ENCODE data around the gene DFFA. TPM values are rescaled to one million over a fixed set of nuclear protein-coding genes. Genes with fewer than 3 reads are reported as not detected.

Gene DFFA
- total RNA-seq, 1 donor from 2014 or later: 28.6 TPM

DNA sequence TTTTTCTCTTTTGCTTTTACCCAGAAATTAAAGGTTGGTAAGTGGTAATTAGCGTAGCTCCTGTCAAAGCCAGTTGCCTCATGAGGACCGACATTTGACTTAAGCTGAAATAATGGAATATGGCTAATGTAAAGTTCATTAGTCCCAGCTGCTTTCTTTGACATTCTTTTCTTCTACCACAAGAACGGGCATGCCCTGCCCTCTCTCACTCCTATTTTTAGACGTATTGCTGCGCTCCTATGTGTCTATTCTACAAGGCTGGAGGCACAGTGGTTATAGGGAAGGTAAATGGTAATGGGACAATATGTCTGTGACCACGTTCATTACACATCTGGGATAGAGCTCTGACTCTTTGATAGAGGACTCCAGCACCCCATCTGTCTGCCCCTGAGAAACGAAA is 15.7 kb downstream of the DFFA start:
- TF ChIP-seq, protein P1, sequence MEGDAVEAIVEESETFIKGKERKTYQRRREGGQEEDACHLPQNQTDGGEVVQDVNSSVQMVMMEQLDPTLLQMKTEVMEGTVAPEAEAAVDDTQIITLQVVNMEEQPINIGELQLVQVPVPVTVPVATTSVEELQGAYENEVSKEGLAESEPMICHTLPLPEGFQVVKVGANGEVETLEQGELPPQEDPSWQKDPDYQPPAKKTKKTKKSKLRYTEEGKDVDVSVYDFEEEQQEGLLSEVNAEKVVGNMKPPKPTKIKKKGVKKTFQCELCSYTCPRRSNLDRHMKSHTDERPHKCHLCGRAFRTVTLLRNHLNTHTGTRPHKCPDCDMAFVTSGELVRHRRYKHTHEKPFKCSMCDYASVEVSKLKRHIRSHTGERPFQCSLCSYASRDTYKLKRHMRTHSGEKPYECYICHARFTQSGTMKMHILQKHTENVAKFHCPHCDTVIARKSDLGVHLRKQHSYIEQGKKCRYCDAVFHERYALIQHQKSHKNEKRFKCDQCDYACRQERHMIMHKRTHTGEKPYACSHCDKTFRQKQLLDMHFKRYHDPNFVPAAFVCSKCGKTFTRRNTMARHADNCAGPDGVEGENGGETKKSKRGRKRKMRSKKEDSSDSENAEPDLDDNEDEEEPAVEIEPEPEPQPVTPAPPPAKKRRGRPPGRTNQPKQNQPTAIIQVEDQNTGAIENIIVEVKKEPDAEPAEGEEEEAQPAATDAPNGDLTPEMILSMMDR (IDR thresholded peaks at IDR 0.05; ENCODE audit: borderline replicate concordance): no peak
- Histone ChIP-seq H3K9me3 (replicated peaks) (no peaks in the 10 kb centered on the region), H3K27ac (replicated peaks) (no peak overlapping the region), H3K36me3 (peaks cover 13% of the 10 kb centered on the region), H3K4me1 (peaks cover 18% of the 10 kb centered on the region), H3K27me3 (ENCODE audit: low read depth) (no peaks in the 10 kb centered on the region), H3K4me3 (no peak overlapping the region)
- DNase-seq: no peak
- intact Hi-C loops (cut with micrococcal nuclease): no loop called here

DNA sequence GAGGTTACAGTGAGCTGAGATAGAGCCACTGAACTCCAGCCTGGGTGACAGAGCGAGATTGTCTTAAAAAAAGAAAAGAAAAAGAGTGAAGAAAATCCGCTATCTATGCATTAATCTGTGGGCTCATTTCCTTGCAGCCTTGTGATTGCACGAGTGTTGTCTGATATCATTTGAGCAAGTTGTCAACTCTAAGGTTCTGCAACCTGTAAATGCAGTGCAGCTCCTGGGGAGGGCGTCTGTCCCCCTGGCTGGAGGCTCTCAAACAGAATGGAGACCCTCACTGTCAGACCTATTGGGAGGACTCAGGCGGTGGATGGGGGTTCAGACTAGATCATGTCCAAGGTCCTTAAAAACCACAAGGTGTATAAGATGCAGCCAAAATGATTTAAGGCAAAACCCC is 16.3 kb downstream of the DFFA start:
- Histone ChIP-seq H3K27ac (replicated peaks) (no peak overlapping the region), H3K4me1 (peaks cover 19% of the 10 kb centered on the region), H3K27me3 (ENCODE audit: low read depth) (no peaks in the 10 kb centered on the region), H3K9me3 (replicated peaks) (no peaks in the 10 kb centered on the region), H3K4me3 (no peak overlapping the region), H3K36me3 (peaks cover 7% of the 10 kb centered on the region)
- TF ChIP-seq, protein P1 (IDR thresholded peaks at IDR 0.05; ENCODE audit: borderline replicate concordance): no peak
- intact Hi-C loops (cut with micrococcal nuclease): no loop called here
- DNase-seq: no peak

DNA sequence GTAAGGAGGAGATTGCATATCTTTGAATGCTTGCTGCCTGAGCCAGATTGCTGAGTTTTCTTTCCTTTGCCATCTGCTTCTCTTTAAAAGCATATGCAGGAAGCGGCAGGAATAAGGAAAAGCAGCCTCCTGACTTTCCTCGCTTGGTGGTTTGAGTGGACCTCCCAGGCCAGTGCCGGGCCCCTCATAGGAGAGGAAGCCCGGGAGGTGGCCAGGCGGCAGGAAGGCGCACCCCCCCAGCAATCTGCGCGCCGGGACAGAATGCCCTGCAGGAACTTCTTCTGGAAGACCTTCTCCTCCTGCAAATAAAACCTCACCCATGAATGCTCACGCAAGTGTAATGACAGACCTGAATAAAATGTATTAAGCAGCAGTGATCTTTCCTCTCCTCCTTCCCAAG is 21.0 kb downstream of the DFFA start:
- Histone ChIP-seq H3K4me1 (peaks cover 5% of the 10 kb centered on the region), H3K27me3 (ENCODE audit: low read depth) (no peaks in the 10 kb centered on the region), H3K36me3 (no peaks in the 10 kb centered on the region), H3K27ac (replicated peaks) (peak overlapping the region; percentile 37), H3K4me3 (peak overlapping the region; percentile 20), H3K9me3 (replicated peaks) (no peaks in the 10 kb centered on the region)
- no peak for DNase-seq
- TF ChIP-seq, protein P1 (IDR thresholded peaks at IDR 0.05; ENCODE audit: borderline replicate concordance): no peak
- intact Hi-C loops (cut with micrococcal nuclease): no loop called here

DNA sequence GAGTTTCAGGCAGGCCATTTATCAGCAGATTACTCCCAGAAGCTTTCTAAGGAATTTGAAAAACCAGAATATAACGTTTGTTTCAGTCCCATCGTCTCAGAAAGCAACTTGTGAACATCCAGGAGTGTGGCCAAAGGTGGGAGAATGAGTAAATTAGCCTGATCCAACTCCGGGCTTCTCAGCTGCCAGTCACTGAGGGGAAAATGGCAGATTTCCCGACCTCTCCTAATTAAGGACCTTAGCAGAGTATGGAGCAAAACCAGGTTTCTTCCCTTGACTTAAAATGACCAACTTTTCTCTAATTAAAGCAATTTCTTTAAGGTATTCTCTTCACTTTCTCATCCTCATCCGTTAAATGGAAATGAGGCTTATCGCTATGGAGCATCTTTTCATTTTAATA is 21.5 kb downstream of the DFFA start:
- intact Hi-C loops (cut with micrococcal nuclease): no loop called here
- Histone ChIP-seq H3K27ac (replicated peaks) (peak overlapping the region; percentile 37), H3K4me1 (peaks cover 5% of the 10 kb centered on the region), H3K36me3 (no peaks in the 10 kb centered on the region), H3K27me3 (ENCODE audit: low read depth) (no peaks in the 10 kb centered on the region), H3K4me3 (peak overlapping the region; percentile 20), H3K9me3 (replicated peaks) (no peaks in the 10 kb centered on the region)
- no peak for DNase-seq
- TF ChIP-seq, protein P1 (IDR thresholded peaks at IDR 0.05; ENCODE audit: borderline replicate concordance): no peak

DNA sequence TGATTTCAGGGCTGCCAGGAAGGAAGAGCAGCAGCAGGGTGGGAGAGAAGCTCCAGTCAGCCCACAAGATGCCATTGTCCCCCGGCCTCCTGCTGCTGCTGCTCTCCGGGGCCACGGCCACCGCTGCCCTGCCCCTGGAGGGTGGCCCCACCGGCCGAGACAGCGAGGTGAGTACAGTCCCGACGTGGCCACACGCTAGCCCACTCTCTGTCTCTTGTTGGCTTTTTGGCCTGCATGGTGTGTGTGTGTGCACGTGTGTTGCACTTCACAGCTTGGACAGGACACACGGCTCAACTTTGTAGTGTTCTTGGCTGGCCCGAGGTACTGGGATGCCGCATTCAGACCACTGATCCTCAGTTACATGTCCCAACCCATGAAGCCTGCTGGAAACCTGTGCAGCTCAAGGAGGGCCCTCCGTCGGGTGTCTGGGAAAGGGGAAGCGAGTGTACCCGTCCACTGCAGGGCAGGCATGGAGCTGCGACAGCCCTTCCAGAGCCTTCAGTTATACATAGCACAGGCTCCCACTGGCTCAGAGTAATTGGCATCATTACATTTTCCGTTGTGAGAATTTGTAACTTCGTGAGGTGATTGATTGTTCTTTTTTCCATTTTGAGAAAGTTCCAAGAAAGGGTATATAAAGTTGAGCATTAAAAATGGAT is 22.0 kb downstream of the DFFA start:
- Histone ChIP-seq H3K27ac (replicated peaks) (no peak overlapping the region), H3K36me3 (no peaks in the 10 kb centered on the region), H3K4me3 (no peak overlapping the region), H3K9me3 (replicated peaks) (no peaks in the 10 kb centered on the region), H3K4me1 (peaks cover 5% of the 10 kb centered on the region), H3K27me3 (ENCODE audit: low read depth) (no peaks in the 10 kb centered on the region)
- TF ChIP-seq, protein P1 (IDR thresholded peaks at IDR 0.05; ENCODE audit: borderline replicate concordance): no peak
- DNase-seq: no peak
- intact Hi-C loops (cut with micrococcal nuclease): no loop called here
